DOHH2 (cell line): ENCODE results near the gene ST6GALNAC5.

Experiments
- EZH2phosphoT487 ChIP-seq: fragments of 200-600 bp; sonication (generic); IDR thresholded peaks from 2 replicates; pipeline ENCODE4 v1.6.1; 2017; ENCODE audit warnings: borderline replicate concordance, mild to moderate bottlenecking, antibody characterized with exemption, low read length, moderate library complexity, mixed read lengths
- TF ChIP-seq, protein P1 (sequence below): fragments of 200-600 bp; sonication (generic); IDR thresholded peaks from one replicate; pipeline ENCODE4 v1.5.1; 2014; ENCODE audit warnings: antibody characterized with exemption, mild to moderate bottlenecking, low read depth, low read length; ENCODE audit not compliant: poor library complexity, severe bottlenecking

DNA sequence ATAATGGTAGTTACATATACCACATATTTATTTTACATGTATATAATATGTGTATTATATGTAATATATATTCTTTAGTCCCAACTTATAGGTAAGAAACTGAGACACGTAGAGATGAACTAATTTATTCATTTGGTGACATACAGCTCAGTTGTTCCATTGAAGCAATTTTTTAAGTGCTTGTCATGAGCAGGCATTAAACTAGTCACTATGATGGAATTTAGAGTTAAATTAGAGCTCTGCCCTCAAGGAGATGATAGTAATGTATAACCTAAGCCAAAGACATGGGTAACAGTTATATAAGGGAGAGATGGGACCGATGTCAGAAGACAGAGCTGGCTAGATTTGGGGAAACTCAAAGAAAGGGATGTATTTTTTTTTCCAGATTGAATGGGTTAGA is 83.0 kb downstream of the ST6GALNAC5 start:
- TF ChIP-seq, protein P1, sequence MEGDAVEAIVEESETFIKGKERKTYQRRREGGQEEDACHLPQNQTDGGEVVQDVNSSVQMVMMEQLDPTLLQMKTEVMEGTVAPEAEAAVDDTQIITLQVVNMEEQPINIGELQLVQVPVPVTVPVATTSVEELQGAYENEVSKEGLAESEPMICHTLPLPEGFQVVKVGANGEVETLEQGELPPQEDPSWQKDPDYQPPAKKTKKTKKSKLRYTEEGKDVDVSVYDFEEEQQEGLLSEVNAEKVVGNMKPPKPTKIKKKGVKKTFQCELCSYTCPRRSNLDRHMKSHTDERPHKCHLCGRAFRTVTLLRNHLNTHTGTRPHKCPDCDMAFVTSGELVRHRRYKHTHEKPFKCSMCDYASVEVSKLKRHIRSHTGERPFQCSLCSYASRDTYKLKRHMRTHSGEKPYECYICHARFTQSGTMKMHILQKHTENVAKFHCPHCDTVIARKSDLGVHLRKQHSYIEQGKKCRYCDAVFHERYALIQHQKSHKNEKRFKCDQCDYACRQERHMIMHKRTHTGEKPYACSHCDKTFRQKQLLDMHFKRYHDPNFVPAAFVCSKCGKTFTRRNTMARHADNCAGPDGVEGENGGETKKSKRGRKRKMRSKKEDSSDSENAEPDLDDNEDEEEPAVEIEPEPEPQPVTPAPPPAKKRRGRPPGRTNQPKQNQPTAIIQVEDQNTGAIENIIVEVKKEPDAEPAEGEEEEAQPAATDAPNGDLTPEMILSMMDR, result no peak
- TF ChIP-seq EZH2phosphoT487, result no peak
